ENCODE measurements around the gene PAK4. TPM values are rescaled to one million over a fixed set of nuclear protein-coding genes. Genes with fewer than 3 reads are reported as not detected.

PAK4 gene
- total RNA-seq, 5 donors from 2014 or later (not counting 1 experiment from before 2014, with no cell fraction given) = 8.6 to 16.8 (median 12.9) TPM

- DNase-seq (no peak), ATAC-seq (replicated peaks in 1 of 4) (peak in 1 of 4 experiments; percentile 16)
- no peak overlapping the region for H3K27ac Mint-ChIP-seq
- ChIA-PET POLR2A (interaction anchor here in 1 of 2 donors (1.0 kb wide), 1 partner anchor 9 kb away, joined by 4 read pairs; no protein-coding TSS in a partner anchor), CTCF (no interaction called here)
- Histone ChIP-seq H3K4me1 (ENCODE audit: control insufficient read depth in 1 of 2, extremely low read depth in 1 of 2, insufficient read depth in 2 of 2, low read length in 2 of 2) (peaks cover 0 to 17% of the 10 kb centered on the region in 2 experiments), H3K27ac (ENCODE audit: low read length) (no peak overlapping the region), H3K9me3 (no peaks in the 10 kb centered on the region), H3K36me3 (ENCODE audit: control insufficient read depth in 2 of 2, extremely low read depth in 1 of 2, insufficient read depth in 1 of 2, low read length in 1 of 2) (no peaks in the 10 kb centered on the region), H3K27me3 (replicated peaks in 1 of 2; ENCODE audit: control insufficient read depth in 2 of 2, extremely low read depth in 1 of 2, insufficient read depth in 2 of 2, low read length in 1 of 2) (peaks cover 17 to 36% of the 10 kb centered on the region in 2 experiments), H3K4me3 (ENCODE audit: control insufficient read depth in 1 of 2, extremely low read depth in 1 of 2, low read length in 1 of 2) (peak overlapping the region in 1 of 2 donors; percentile 41)
- H3K4me3 Mint-ChIP-seq = peak overlapping the region; percentile 77 to 80 (median 78)
- H3K4me1 Mint-ChIP-seq = peaks cover 14 to 18% (median 17%) of the 10 kb centered on the region in 3 donors
- H3K27me3 Mint-ChIP-seq = peaks cover 41 to 49% of the 10 kb centered on the region in 2 donors
- no peaks in the 10 kb centered on the region for H3K36me3 Mint-ChIP-seq
- no peaks in the 10 kb centered on the region for H3K9me3 Mint-ChIP-seq
- WGBS (ENCODE audit: insufficient coverage) = 22% methylated on average over 8 of the region's 15 CpGs
Measured at GRCh38 chr19:39082745-39083598, 42.6 kb upstream of the PAK4 start.

DNA sequence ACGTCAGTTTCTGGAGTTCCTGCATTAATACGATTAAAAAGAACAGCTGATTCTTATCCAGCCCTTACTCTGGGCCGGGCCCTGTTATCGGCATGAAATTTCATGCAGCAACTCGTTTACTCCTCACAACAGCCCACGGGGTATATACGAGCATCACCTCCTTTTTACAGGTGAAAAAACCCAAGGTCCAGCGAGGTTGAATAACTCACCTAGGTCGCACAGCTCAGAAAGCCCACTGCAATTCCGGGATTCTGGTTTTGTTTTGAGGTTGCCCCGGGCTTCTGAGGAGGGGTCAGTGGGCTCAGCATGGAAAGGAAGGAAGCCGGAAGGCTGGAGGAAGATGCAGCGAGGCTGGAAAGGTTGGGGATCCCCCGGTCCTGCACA is 42.0 kb upstream of the PAK4 start:
- peak overlapping the region in 1 of 2 donors; percentile 41 for H3K4me3 ChIP-seq (ENCODE audit: control insufficient read depth in 1 of 2, extremely low read depth in 1 of 2, low read length in 1 of 2)
- no peak overlapping the region for H3K27ac ChIP-seq (ENCODE audit: low read length)
- H3K36me3 ChIP-seq (ENCODE audit: control insufficient read depth in 2 of 2, extremely low read depth in 1 of 2, insufficient read depth in 1 of 2, low read length in 1 of 2) = no peaks in the 10 kb centered on the region
- peaks cover 17 to 36% of the 10 kb centered on the region in 2 experiments for H3K27me3 ChIP-seq (replicated peaks in 1 of 2; ENCODE audit: control insufficient read depth in 2 of 2, extremely low read depth in 1 of 2, insufficient read depth in 2 of 2, low read length in 1 of 2)
- DNase-seq (peak in 5 of 35 experiments; percentile 4 to 24 (median 7)), ATAC-seq (replicated peaks in 1 of 4) (peak; percentile 27 to 52 (median 47))
- Mint-ChIP-seq H3K4me3 (peak overlapping the region; percentile 77 to 80 (median 78)), H3K36me3 (no peaks in the 10 kb centered on the region), H3K9me3 (no peaks in the 10 kb centered on the region), H3K27me3 (peaks cover 38 to 49% of the 10 kb centered on the region in 2 donors), H3K27ac (no peak overlapping the region), H3K4me1 (peaks cover 14 to 18% (median 17%) of the 10 kb centered on the region in 3 donors)
- POLR2A ChIA-PET = interaction anchor here in 1 of 2 donors (1.0 kb wide), 1 partner anchor 10 kb away, joined by 4 read pairs; no protein-coding TSS in a partner anchor
- 5% methylated on average over 11 of the region's 14 CpGs for WGBS (ENCODE audit: insufficient coverage)
- H3K9me3 ChIP-seq = no peaks in the 10 kb centered on the region
- CTCF ChIA-PET = no interaction called here
- peaks cover 0 to 17% of the 10 kb centered on the region in 2 experiments for H3K4me1 ChIP-seq (ENCODE audit: control insufficient read depth in 1 of 2, extremely low read depth in 1 of 2, insufficient read depth in 2 of 2, low read length in 2 of 2)

GRCh38 chr19:39083983-39084731 is 41.4 kb upstream of the PAK4 start, which contains the start of gene ACP7:
ACP7 (plus strand) TSS chr19:39084368; CDS start chr19:39085270, 902 bp downstream.
- Mint-ChIP-seq H3K27me3 (peaks cover 38 to 49% of the 10 kb centered on the region in 2 donors), H3K4me1 (peaks cover 14 to 18% (median 17%) of the 10 kb centered on the region in 3 donors), H3K36me3 (no peaks in the 10 kb centered on the region), H3K9me3 (no peaks in the 10 kb centered on the region), H3K4me3 (peak within 1 kb of the TSS; percentile 77 to 80 (median 78)), H3K27ac (peak within 1 kb of the TSS; percentile 44 to 65)
- H3K36me3 ChIP-seq (ENCODE audit: control insufficient read depth in 2 of 2, extremely low read depth in 1 of 2, insufficient read depth in 1 of 2, low read length in 1 of 2) = no peaks in the 10 kb centered on the region
- no peaks in the 10 kb centered on the region for H3K9me3 ChIP-seq
- POLR2A ChIA-PET = interaction anchor here in 1 of 2 donors (1.0 kb wide), 1 partner anchor 10 kb away, joined by 4 read pairs; no protein-coding TSS in a partner anchor
- H3K4me1 ChIP-seq (ENCODE audit: control insufficient read depth in 1 of 2, extremely low read depth in 1 of 2, insufficient read depth in 2 of 2, low read length in 2 of 2) = peaks cover 0 to 17% of the 10 kb centered on the region in 2 experiments
- CTCF ChIA-PET = interaction anchor here in 1 of 2 donors (0.9 kb wide), 1 partner anchor 33 kb away, joined by 5 read pairs; no protein-coding TSS in a partner anchor
- ATAC-seq (replicated peaks in 1 of 4) = peak; percentile 48 to 87 (median 76)
- WGBS (ENCODE audit: insufficient coverage) = 6% methylated on average over 37 of the region's 54 CpGs
- peaks cover 17 to 36% of the 10 kb centered on the region in 2 experiments for H3K27me3 ChIP-seq (replicated peaks in 1 of 2; ENCODE audit: control insufficient read depth in 2 of 2, extremely low read depth in 1 of 2, insufficient read depth in 2 of 2, low read length in 1 of 2)
- DNase-seq = peak in 19 of 35 experiments; percentile 2 to 47 (median 14)
- H3K27ac ChIP-seq (ENCODE audit: low read length) = no peak within 1 kb of the TSS
- H3K4me3 ChIP-seq (ENCODE audit: control insufficient read depth in 1 of 2, extremely low read depth in 1 of 2, low read length in 1 of 2) = peak within 1 kb of the TSS in 1 of 2 donors; percentile 41

DNA sequence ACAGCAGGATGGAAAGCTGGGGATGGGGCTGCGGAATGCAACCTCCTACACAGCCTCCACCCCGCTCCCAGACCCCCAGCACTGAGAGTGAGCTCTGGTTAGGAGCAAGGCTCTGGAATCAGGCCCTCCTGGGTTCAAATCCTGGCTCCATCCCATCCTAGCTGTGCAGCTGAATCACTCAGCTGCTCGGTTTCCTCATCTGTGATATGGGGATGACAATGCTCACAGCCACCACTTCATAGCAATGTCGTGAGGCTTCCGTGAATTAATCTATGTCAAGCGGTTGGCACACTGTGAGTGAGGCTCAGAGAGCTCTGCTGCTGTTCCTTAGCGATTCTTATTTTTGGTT is 40.9 kb upstream of the PAK4 start:
- no peak for DNase-seq
- Mint-ChIP-seq H3K9me3 (no peaks in the 10 kb centered on the region), H3K4me1 (peaks cover 14 to 18% (median 17%) of the 10 kb centered on the region in 3 donors), H3K27me3 (peaks cover 42 to 49% of the 10 kb centered on the region in 2 donors), H3K36me3 (no peaks in the 10 kb centered on the region), H3K27ac (no peak overlapping the region), H3K4me3 (peak overlapping the region; percentile 9 to 78 (median 51))
- H3K36me3 ChIP-seq (ENCODE audit: control insufficient read depth in 2 of 2, extremely low read depth in 1 of 2, insufficient read depth in 1 of 2, low read length in 1 of 2) = no peaks in the 10 kb centered on the region
- peaks cover 0 to 17% of the 10 kb centered on the region in 2 experiments for H3K4me1 ChIP-seq (ENCODE audit: control insufficient read depth in 1 of 2, extremely low read depth in 1 of 2, insufficient read depth in 2 of 2, low read length in 2 of 2)
- ATAC-seq (replicated peaks in 1 of 4) = no peak
- peaks cover 17 to 36% of the 10 kb centered on the region in 2 experiments for H3K27me3 ChIP-seq (replicated peaks in 1 of 2; ENCODE audit: control insufficient read depth in 2 of 2, extremely low read depth in 1 of 2, insufficient read depth in 2 of 2, low read length in 1 of 2)
- ChIA-PET POLR2A (no interaction called here), CTCF (interaction anchor here in 1 of 2 donors (0.9 kb wide), 1 partner anchor 33 kb away, joined by 5 read pairs; no protein-coding TSS in a partner anchor)
- no peak overlapping the region for H3K27ac ChIP-seq (ENCODE audit: low read length)
- WGBS (ENCODE audit: insufficient coverage) = 86% methylated on average over 4 of the region's 7 CpGs
- no peaks in the 10 kb centered on the region for H3K9me3 ChIP-seq
- H3K4me3 ChIP-seq (ENCODE audit: control insufficient read depth in 1 of 2, extremely low read depth in 1 of 2, low read length in 1 of 2) = no peak overlapping the region

- Histone ChIP-seq H3K4me1 (ENCODE audit: control insufficient read depth in 1 of 2, extremely low read depth in 1 of 2, insufficient read depth in 2 of 2, low read length in 2 of 2) (peaks cover 0 to 17% of the 10 kb centered on the region in 2 experiments), H3K9me3 (no peaks in the 10 kb centered on the region), H3K27me3 (replicated peaks in 1 of 2; ENCODE audit: control insufficient read depth in 2 of 2, extremely low read depth in 1 of 2, insufficient read depth in 2 of 2, low read length in 1 of 2) (peaks cover 17 to 36% of the 10 kb centered on the region in 2 experiments), H3K36me3 (ENCODE audit: control insufficient read depth in 2 of 2, extremely low read depth in 1 of 2, insufficient read depth in 1 of 2, low read length in 1 of 2) (no peaks in the 10 kb centered on the region), H3K27ac (ENCODE audit: low read length) (no peak overlapping the region), H3K4me3 (ENCODE audit: control insufficient read depth in 1 of 2, extremely low read depth in 1 of 2, low read length in 1 of 2) (no peak overlapping the region)
- no peaks in the 10 kb centered on the region for H3K36me3 Mint-ChIP-seq
- ChIA-PET CTCF (interaction anchor here in 1 of 2 donors (0.6 kb wide), 1 partner anchor 22 kb away, joined by 3 read pairs; no protein-coding TSS in a partner anchor), POLR2A (no interaction called here)
- no CpG with 5 or more reads among the region's 8 CpGs for WGBS (ENCODE audit: insufficient coverage)
- H3K9me3 Mint-ChIP-seq = no peaks in the 10 kb centered on the region
- peak overlapping the region in 2 of 3 donors; percentile 59 to 78 for H3K4me3 Mint-ChIP-seq
- ATAC-seq (replicated peaks in 1 of 4) (no peak), DNase-seq (no peak)
- H3K27ac Mint-ChIP-seq = peak overlapping the region; percentile 44 to 65
- H3K4me1 Mint-ChIP-seq = peaks cover 14 to 18% (median 17%) of the 10 kb centered on the region in 3 donors
- peaks cover 42 to 49% of the 10 kb centered on the region in 2 donors for H3K27me3 Mint-ChIP-seq
Measured at GRCh38 chr19:39085392-39085791, 40.2 kb upstream of the PAK4 start.
